SK-N-SH treated with all-trans-retinoic acid at 6 μM for 48 hours (cell line): ENCODE measurements around the gene CCIN.

Source experiments
- ATAC-seq: fragments of 200-7000 bp; cut with Tn5 transposase; 3 replicates; pipeline ENCODE4 v1.9.1; 2020; ENCODE audit warnings: mild to moderate bottlenecking, moderate library complexity
- ARNTL ChIP-seq: fragments of 450-650 bp; formaldehyde crosslinking; IDR thresholded peaks from 2 replicates; pipeline ENCODE4 v1.5.0; 2020; ENCODE audit warnings: low read depth, mild to moderate bottlenecking, moderate library complexity, borderline replicate concordance
- BACH2 ChIP-seq: fragments of 250-450 bp; sonication (Bioruptor Pico); IDR thresholded peaks from 2 replicates; pipeline ENCODE4 v1.9.0; 2021; ENCODE audit warnings: mild to moderate bottlenecking, borderline replicate concordance
- CREB5 ChIP-seq: fragments of 250-450 bp; sonication (Bioruptor Pico); IDR thresholded peaks from 2 replicates; pipeline ENCODE4 v1.5.1; 2020; ENCODE audit warnings: low read depth, mild to moderate bottlenecking, moderate library complexity
- CSDC2 ChIP-seq: fragments of 250-450 bp; sonication (Bioruptor Pico); IDR thresholded peaks from 2 replicates; pipeline ENCODE4 v1.5.0; 2020; ENCODE audit warnings: mild to moderate bottlenecking, moderate library complexity
- CSRNP3 ChIP-seq: fragments of 250-450 bp; sonication (Bioruptor Pico); IDR thresholded peaks from 2 replicates; pipeline ENCODE4 v1.5.1; 2021; ENCODE audit warnings: mild to moderate bottlenecking, moderate library complexity
- ESRRG ChIP-seq: fragments of 250-450 bp; sonication (Bioruptor Pico); IDR thresholded peaks from 2 replicates; pipeline ENCODE4 v1.6.1; 2021; ENCODE audit warnings: mild to moderate bottlenecking
- GLIS3 ChIP-seq: fragments of 250-450 bp; sonication (Bioruptor Pico); IDR thresholded peaks from 2 replicates; pipeline ENCODE4 v1.5.0; 2020; ENCODE audit warnings: mild to moderate bottlenecking, moderate library complexity
- ISL1 ChIP-seq: fragments of 250-450 bp; sonication (Bioruptor Pico); IDR thresholded peaks from 2 replicates; pipeline ENCODE4 v2.1.2; 2022; ENCODE audit warnings: mild to moderate bottlenecking, moderate library complexity
- OSR1 ChIP-seq: fragments of 250-450 bp; sonication (Bioruptor Pico); IDR thresholded peaks from 2 replicates; pipeline ENCODE4 v1.8.0; 2022; ENCODE audit warnings: moderate library complexity, mild to moderate bottlenecking, inconsistent platforms
- PATZ1 ChIP-seq: fragments of 250-450 bp; sonication (Bioruptor Pico); IDR thresholded peaks from 2 replicates; pipeline ENCODE4 v1.8.0; 2020; ENCODE audit warnings: mild to moderate bottlenecking, moderate library complexity, borderline replicate concordance
- POU6F1 ChIP-seq: fragments of 250-450 bp; sonication (Bioruptor Pico); IDR thresholded peaks from 2 replicates; pipeline ENCODE4 v1.8.0; 2021; ENCODE audit warnings: low read depth, mild to moderate bottlenecking, moderate library complexity, borderline replicate concordance
- PPARA ChIP-seq: fragments of 250-450 bp; sonication (Bioruptor Pico); IDR thresholded peaks from 2 replicates; pipeline ENCODE4 v1.5.0; 2020; ENCODE audit warnings: mild to moderate bottlenecking, borderline replicate concordance
- RARB ChIP-seq: fragments of 250-450 bp; sonication (Bioruptor Pico); IDR thresholded peaks from 2 replicates; pipeline ENCODE4 v1.8.0; 2021; ENCODE audit warnings: mild to moderate bottlenecking, moderate library complexity
- SNAI2 ChIP-seq: fragments of 250-450 bp; sonication (Bioruptor Pico); IDR thresholded peaks from 2 replicates; pipeline ENCODE4 v1.5.0; 2020; ENCODE audit warnings: mild to moderate bottlenecking, moderate library complexity
- TCF4 ChIP-seq: fragments of 250-450 bp; sonication (Bioruptor Pico); IDR thresholded peaks from 2 replicates; pipeline ENCODE4 v1.8.0; 2021; ENCODE audit warnings: mild to moderate bottlenecking, moderate library complexity, borderline replicate concordance
- TOX ChIP-seq: fragments of 250-450 bp; sonication (Bioruptor Pico); IDR thresholded peaks from 2 replicates; pipeline ENCODE4 v1.8.0; 2021; ENCODE audit warnings: mild to moderate bottlenecking, moderate library complexity, borderline replicate concordance
- TSHZ2 ChIP-seq: fragments of 250-450 bp; sonication (Bioruptor Pico); IDR thresholded peaks from 2 replicates; pipeline ENCODE4 v1.5.0; 2020; ENCODE audit warnings: mild to moderate bottlenecking, moderate library complexity
- ZC3H10 ChIP-seq: fragments of 250-450 bp; sonication (Bioruptor Pico); IDR thresholded peaks from 2 replicates; pipeline ENCODE4 v1.5.1; 2021; ENCODE audit warnings: mild to moderate bottlenecking, moderate library complexity
- ZFP3 ChIP-seq: fragments of 250-450 bp; sonication (Bioruptor Pico); IDR thresholded peaks from 2 replicates; pipeline ENCODE4 v1.5.0; 2020; ENCODE audit warnings: mild to moderate bottlenecking, moderate library complexity
- ZFP30 ChIP-seq: fragments of 450-650 bp; formaldehyde crosslinking; IDR thresholded peaks from 2 replicates; pipeline ENCODE4 v1.5.0; 2022; ENCODE audit warnings: mild to moderate bottlenecking, moderate library complexity
- ZNF565 ChIP-seq: fragments of 450-650 bp; formaldehyde crosslinking; conservative IDR thresholded peaks from 2 replicates; pipeline ENCODE4 v1.5.0; 2020; ENCODE audit warnings: low read depth, mild to moderate bottlenecking, moderate library complexity
- ZNF70 ChIP-seq: fragments of 450-650 bp; formaldehyde crosslinking; IDR thresholded peaks from 2 replicates; pipeline ENCODE4 v1.5.0; 2020; ENCODE audit warnings: mild to moderate bottlenecking, moderate library complexity
- ZNF8 ChIP-seq: fragments of 450-650 bp; formaldehyde crosslinking; IDR thresholded peaks from 2 replicates; pipeline ENCODE4 v1.5.0; 2020; ENCODE audit warnings: mild to moderate bottlenecking, moderate library complexity

CCIN gene

GRCh38 chr9:36143245-36143641, 25.9 kb upstream of the CCIN start:
- ATAC-seq: no peak
- TF ChIP-seq RARB (CRISPR knock-in tag) (no peak), TOX (CRISPR knock-in tag) (no peak), TSHZ2 (CRISPR knock-in tag) (no peak), PPARA (CRISPR knock-in tag) (no peak), ZNF70 (CRISPR knock-in tag) (no peak), TCF4 (CRISPR knock-in tag) (no peak), ESRRG (CRISPR knock-in tag) (no peak), CSDC2 (no peak), ZNF8 (CRISPR knock-in tag) (no peak), CREB5 (CRISPR knock-in tag) (no peak), ZC3H10 (CRISPR knock-in tag) (no peak), ZNF565 (CRISPR knock-in tag) (no peak), ZFP30 (CRISPR knock-in tag) (no peak), ISL1 (CRISPR knock-in tag) (no peak), BACH2 (CRISPR knock-in tag) (no peak), GLIS3 (CRISPR knock-in tag) (no peak)
- TF ChIP-seq, all 23 proteins: peak for 0

GRCh38 chr9:36144309-36145232, 24.6 kb upstream of the CCIN start:
- ATAC-seq: no peak
- TF ChIP-seq ZNF565 (CRISPR knock-in tag) (no peak), PATZ1 (CRISPR knock-in tag) (no peak), CREB5 (CRISPR knock-in tag) (no peak), CSDC2 (no peak), ZNF8 (CRISPR knock-in tag) (no peak), BACH2 (CRISPR knock-in tag) (no peak), GLIS3 (CRISPR knock-in tag) (no peak), SNAI2 (CRISPR knock-in tag) (no peak), ARNTL (CRISPR knock-in tag) (no peak), TOX (CRISPR knock-in tag) (no peak), ZFP3 (CRISPR knock-in tag) (no peak)
- TF ChIP-seq, all 23 proteins: peak for 0

- TF ChIP-seq POU6F1 (CRISPR knock-in tag): no peak
- TF ChIP-seq ISL1 (CRISPR knock-in tag): no peak
- no peak for TF ChIP-seq PPARA (CRISPR knock-in tag)
- no peak for TF ChIP-seq ZNF70 (CRISPR knock-in tag)
- no peak for TF ChIP-seq CSRNP3
- TF ChIP-seq ZC3H10 (CRISPR knock-in tag): no peak
- no peak for TF ChIP-seq OSR1 (CRISPR knock-in tag)
- no peak for TF ChIP-seq CSDC2
- TF ChIP-seq ZNF8 (CRISPR knock-in tag): no peak
- TF ChIP-seq, all 23 proteins: peak for 0
- ATAC-seq: no peak
These were observed 23.2 kb upstream of the CCIN start for GRCh38 chr9:36145970-36146369.
